GM21390 (cell line): ENCODE measurements around the gene UBL4B.

ENCODE experiments used
- ATAC-seq: cut with Tn5 transposase; IDR thresholded peaks from one replicate; pipeline ENCODE4 v1.9.1; 2021; ENCODE audit not compliant: unreplicated experiment

The UBL4B gene

DNA sequence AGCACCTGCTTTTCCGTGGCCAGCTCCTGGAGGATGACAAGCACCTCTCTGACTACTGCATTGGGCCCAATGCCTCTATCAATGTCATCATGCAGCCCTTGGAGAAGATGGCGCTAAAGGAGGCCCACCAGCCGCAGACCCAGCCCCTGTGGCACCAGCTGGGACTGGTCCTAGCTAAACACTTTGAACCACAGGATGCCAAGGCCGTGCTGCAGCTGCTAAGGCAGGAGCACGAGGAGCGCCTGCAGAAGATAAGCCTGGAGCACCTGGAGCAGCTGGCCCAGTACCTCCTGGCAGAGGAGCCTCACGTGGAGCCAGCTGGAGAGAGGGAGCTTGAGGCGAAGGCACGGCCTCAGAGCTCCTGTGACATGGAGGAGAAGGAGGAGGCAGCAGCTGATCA is 413 bp downstream of the UBL4B start:
- no peak for ATAC-seq

DNA sequence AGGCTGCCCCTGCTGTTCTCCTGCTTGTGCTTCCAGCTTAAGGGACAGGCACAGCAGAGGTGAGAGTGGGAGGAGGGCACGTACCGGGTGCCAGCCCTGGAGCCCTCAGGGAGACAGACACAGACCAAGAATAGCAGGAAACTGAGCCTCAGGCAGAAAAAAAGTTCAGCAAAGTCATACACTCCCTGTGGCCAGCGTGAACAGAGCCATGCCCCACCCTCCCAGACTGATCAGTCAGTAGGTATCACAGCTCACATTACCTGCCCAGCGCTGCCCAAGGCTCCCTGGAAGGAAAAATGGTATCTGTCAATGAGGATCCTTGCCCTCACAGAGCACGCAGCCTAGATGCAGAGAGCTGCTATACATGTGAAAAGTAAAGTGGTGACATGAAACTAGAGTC is 1.3 kb downstream of the UBL4B start:
- ATAC-seq = no peak

DNA sequence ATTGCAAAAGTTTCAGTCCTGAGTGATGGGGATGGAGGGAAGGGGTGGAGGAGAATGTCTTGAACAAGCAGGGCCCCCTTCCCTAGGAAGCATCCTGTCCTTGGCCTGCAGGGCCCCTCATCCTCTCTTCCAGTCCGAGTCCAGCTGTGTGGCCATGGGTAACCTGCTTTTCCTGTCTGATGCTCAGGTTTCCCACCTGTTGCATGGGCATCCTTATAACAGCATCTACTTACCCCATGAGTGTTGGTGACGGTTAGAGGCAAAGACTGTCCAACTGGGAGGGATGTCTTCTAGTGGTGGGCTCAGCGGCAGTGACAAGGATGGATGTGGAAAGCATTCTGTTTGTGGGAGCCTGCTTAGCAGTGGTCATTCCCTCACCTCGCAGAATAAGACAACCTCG is 1.9 kb downstream of the UBL4B start:
- ATAC-seq = no peak

- no peak for ATAC-seq
These were observed 2.5 kb downstream of the UBL4B start for GRCh38 chr1:110114784-110115183.

- no peak for ATAC-seq
These were observed 6.6 kb downstream of the UBL4B start for GRCh38 chr1:110118636-110119396.

GRCh38 chr1:110119843-110120242 is 7.6 kb downstream of the UBL4B start:
- ATAC-seq = no peak

DNA sequence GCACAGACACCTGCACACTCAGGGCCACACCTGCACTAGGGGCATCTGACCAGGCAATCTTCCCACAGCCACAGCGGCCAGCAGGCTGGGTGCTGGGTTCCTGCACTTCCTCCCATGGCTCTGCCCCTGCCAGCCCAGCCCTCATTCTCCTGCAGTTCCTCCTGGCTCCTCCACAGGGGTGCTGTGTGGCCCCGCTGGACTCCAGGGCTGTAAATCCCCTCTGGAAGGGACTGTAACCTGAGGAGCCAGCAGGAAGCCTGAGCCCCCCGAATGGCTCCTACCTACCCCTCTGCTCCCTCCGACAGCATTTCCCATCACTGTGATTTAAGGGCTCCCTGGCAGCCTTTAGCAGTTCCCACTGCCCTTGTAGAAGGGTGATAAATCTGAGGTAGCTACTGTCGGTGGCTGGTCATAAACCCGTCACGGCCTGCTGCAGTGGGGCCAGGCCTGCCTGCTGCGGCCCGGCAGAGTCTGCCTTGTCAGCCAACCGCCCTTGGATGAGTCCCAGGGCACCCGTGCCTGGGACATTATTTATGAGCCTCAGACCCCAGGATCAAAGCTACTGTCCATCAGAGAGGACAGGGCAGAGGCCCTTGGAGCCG is 8.8 kb downstream of the UBL4B start:
- ATAC-seq = no peak

GRCh38 chr1:110123224-110123623 is 11.0 kb downstream of the UBL4B start:
- ATAC-seq = no peak

GRCh38 chr1:110125810-110126209 is 13.6 kb downstream of the UBL4B start:
- ATAC-seq = no peak

- no peak for ATAC-seq
These were observed 17.9 kb downstream of the UBL4B start for GRCh38 chr1:110130113-110130591.

DNA sequence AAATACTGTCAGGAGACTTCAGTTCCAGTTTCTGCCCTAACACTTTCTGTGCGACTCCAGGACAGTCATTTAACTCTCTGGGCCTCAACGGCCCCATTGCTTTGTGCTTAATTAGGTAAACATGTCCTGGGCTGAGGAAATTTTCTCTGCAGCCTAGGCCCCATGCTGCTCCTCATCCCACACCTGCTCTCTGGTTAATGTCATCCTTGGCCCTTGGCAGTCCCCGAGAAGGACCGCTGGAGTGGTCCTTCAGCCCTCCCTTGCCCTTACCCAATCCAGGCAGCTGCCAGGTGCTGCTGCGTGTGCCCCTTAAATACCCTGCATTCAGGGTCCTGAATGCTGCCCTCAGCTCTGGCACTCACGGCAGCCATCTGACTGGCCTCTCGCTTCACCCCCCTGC is 18.7 kb downstream of the UBL4B start:
- ATAC-seq = no peak

GRCh38 chr1:110132682-110133081 is 20.4 kb downstream of the UBL4B start:
- ATAC-seq = no peak

- ATAC-seq = no peak
These were observed 21.2 kb downstream of the UBL4B start for GRCh38 chr1:110133436-110133835.

DNA sequence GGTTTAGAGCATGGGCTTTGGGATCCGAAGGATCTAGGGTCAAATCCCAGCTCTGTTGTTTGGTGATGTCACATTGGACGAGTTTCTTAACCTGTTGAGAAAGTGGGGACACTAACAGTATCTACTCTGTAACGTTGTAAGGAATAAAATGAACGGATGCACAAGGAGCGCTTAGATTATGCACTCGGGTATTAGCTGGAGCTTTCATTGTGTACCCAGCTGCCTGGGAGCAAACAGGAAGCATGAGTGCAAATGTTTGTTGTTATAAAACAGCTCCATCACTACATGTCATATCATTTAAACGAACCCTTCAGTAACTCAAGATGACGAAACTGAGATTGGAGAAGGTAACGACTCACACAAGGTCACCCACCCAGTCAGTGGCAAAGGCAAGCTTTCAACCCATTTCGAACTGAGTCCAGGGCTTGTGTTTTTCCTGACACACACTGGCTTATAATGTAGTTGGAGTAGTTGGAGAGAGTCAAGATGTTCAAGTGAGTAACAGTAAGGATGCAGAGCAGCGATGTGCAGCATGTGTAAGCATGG is 21.9 kb downstream of the UBL4B start:
- no peak for ATAC-seq

DNA sequence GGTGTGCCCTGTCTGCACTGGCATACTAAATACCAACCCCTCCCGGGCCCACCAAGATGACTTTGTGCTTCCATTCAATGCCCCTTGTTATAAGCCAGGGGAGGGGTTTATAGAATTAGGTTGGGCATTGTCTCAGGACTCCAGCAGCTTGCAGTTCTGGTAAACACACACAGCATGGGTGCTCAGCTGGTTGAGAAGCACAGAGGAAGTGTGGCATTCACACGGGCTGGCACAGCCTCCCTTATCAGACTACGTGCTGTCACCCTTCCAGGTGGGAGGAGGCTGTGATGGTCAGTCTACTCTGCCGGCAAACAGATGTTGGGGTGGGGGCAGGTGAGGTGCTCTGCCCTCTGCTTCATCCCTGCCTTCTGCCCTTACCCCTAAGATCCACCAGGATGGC is 23.0 kb downstream of the UBL4B start:
- no peak for ATAC-seq

- no peak for ATAC-seq
These were observed 23.4 kb downstream of the UBL4B start for GRCh38 chr1:110135666-110136065.

- no peak for ATAC-seq
These were observed 24.7 kb downstream of the UBL4B start for GRCh38 chr1:110136911-110137310.

DNA sequence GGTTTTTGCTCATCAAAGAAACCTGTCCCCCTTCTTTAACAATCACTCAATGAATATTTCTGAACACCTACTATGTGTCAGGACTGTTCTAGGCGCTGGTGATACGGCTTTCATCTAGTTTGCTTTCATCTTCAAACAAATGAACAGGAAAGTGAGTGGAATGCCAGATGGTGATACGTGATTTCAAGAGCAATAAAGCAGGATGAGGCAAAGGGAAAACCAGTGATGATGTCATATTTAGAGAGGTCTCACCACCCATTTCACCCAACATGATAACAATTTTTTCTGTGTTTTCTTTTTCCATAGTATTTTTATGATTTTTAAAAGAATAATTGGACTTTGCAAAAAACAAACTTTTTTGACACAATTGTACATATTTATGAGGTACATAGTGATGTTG is 26.7 kb downstream of the UBL4B start:
- ATAC-seq = no peak

DNA sequence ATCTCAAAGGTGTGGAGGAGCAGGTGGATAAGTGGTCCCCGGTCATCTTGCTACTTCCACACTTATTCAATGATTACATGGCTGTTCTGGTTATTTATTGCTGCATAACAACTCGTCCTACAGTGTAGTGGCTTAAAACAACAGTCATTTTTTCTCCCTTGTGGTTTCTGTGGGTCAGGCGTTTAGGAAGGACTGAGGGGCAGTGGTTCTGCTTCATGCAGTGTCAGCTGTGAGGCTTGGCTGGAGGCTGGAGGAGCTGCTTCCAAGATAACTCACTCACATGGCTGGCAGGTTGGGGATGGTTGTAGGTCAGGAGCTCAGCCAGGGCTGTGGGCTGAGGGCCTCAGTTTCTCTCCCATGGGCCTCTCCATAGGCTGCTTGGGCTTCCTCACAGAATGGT is 32.1 kb downstream of the UBL4B start:
- no peak for ATAC-seq

GRCh38 chr1:110148961-110149360 is 36.7 kb downstream of the UBL4B start:
- ATAC-seq = no peak

DNA sequence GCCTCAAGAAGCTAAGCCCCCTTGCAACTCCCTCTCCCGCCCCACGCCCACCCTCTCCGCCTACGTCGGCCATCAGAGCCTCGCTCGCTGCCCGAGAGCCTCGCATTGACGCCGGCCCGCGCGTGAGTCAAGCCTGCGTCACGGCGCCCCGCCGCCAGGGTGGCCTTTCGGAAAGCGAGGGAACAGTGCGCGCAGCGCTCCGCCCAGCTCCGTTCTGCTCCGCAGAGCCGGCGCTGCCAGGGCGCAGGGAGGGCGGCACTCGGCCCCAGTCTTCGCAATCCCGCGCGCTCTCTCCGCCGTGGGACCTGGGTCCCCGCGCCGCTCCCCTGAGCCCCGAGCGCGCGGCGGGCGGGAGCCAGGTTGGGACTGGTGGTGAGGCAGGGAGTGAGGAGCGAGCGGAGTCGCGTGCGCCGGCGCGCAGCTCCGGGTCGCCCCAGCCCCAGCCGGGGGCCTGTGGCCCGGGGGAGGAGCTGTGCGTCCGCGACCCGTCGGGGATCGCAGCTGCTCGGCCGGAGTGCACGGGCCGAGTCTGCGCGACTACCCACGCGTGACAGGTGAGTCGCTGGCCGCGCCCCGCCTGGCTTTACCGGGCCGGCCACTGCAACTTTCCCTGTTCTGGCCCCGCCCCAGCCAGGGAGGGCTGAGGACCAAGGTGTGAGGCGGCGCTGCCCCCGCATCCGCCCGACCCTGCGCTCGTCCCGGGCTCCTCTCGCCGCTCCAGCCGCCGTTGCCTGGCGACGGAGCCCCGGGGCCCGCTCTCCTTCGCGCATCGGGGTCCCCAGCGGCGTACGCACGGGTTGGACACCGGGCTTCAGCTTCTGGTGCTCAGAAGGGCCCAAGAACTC is 38.3 kb downstream of the UBL4B start, which contains the start of gene SLC6A17:
SLC6A17 (plus strand) TSS at position 165 of the 845 bp plus-strand sequence. CDS start 16,436 bp downstream, outside the sequence.
- ATAC-seq = no peak
